PC-3 (cell line): ENCODE data around the gene CDC27. TPM values are rescaled to one million over a fixed set of nuclear protein-coding genes. Genes with fewer than 3 reads are reported as not detected.

ENCODE experiments used
- ATAC-seq: fragments of 200-7000 bp; cut with Tn5 transposase; 2 replicates; pipeline ENCODE4 v1.9.1; 2020; ENCODE audit warnings: mild to moderate bottlenecking, moderate library complexity
- BruUV-seq: library from RNA; stranded (reverse); fragments of 400-500 nt; replicated peaks from 2 replicates; lab custom pipeline; 2021; lab: Mats Ljungman, UMichigan
- CTCF ChIA-PET: fragments of 300-600 bp; sonication (Branson Sonifier 250); formaldehyde crosslinking; loops from one replicate; lab custom pipeline; 2022; ENCODE audit warnings: antibody characterized with exemption; lab: Charles Lee
- POLR2A ChIA-PET: fragments of 300-600 bp; sonication (Branson Sonifier 250); formaldehyde crosslinking; loops from one replicate; lab custom pipeline; 2022; ENCODE audit warnings: antibody characterized with exemption; ENCODE audit not compliant: unreplicated experiment; lab: Charles Lee
- DNase-seq: peaks from one replicate; pipeline ENCODE4 v3.0.0-alpha.2; 2015
- H2AFZ ChIP-seq: fragments of 300-600 bp; sonication (generic); 2 replicates; pipeline ENCODE4 v1.6.0; 2016; ENCODE audit warnings: antibody characterized with exemption, low read length
- H3F3A ChIP-seq: fragments of 300-600 bp; sonication (generic); one replicate; pipeline ENCODE4 v1.6.0; 2017; ENCODE audit warnings: antibody characterized with exemption, low read length, control low read depth, mild to moderate bottlenecking; ENCODE audit not compliant: unreplicated experiment
- H3K27ac ChIP-seq: fragments of 300-600 bp; sonication (generic); 2 replicates; pipeline ENCODE4 v1.5.1; 2016; ENCODE audit warnings: mild to moderate bottlenecking, low read length
- H3K27me3 ChIP-seq: fragments of 300-600 bp; sonication (generic); 2 replicates; pipeline ENCODE4 v1.6.1; 2016; ENCODE audit warnings: low read length, mixed read lengths
- H3K36me3 ChIP-seq: fragments of 300-600 bp; sonication (generic); 2 replicates; pipeline ENCODE4 v1.6.1; 2016; ENCODE audit warnings: low read depth, mixed run types, low read length, mixed read lengths
- H3K4me1 ChIP-seq: fragments of 300-600 bp; sonication (generic); 2 replicates; pipeline ENCODE4 v1.5.1; 2016; ENCODE audit warnings: low read length; ENCODE audit not compliant: insufficient read depth
- H3K4me2 ChIP-seq: fragments of 300-600 bp; sonication (generic); 2 replicates; pipeline ENCODE4 v1.6.0; 2016; ENCODE audit warnings: low read length
- H3K4me3 ChIP-seq: fragments of 300-600 bp; sonication (generic); 2 replicates; pipeline ENCODE4 v1.5.1; 2016; ENCODE audit warnings: mild to moderate bottlenecking, low read length, mixed read lengths
- H3K79me2 ChIP-seq: fragments of 300-600 bp; sonication (generic); 2 replicates; pipeline ENCODE4 v1.6.1; 2017; ENCODE audit warnings: low read length, mixed read lengths
- H3K9ac ChIP-seq: fragments of 300-600 bp; sonication (generic); 2 replicates; pipeline ENCODE4 v1.6.0; 2016; ENCODE audit warnings: mild to moderate bottlenecking, low read length
- H3K9me2 ChIP-seq: fragments of 300-600 bp; sonication (generic); replicated peaks from 2 replicates; pipeline ENCODE4 v1.6.1; 2016; ENCODE audit warnings: mixed run types, low read length, mixed read lengths
- H3K9me3 ChIP-seq: fragments of 300-600 bp; sonication (generic); 2 replicates; pipeline ENCODE4 v1.6.1; 2016; ENCODE audit warnings: low read length, mixed read lengths
- H4K20me1 ChIP-seq: fragments of 300-600 bp; sonication (generic); 2 replicates; pipeline ENCODE4 v1.6.1; 2016; ENCODE audit warnings: low read length, mixed read lengths
- EZH2 ChIP-seq: fragments of 300-600 bp; sonication (generic); IDR thresholded peaks from one replicate; pipeline ENCODE4 v1.6.1; 2017; ENCODE audit warnings: antibody characterized with exemption, mild to moderate bottlenecking, low read length; ENCODE audit not compliant: unreplicated experiment
- EZH2phosphoT487 ChIP-seq: fragments of 300-600 bp; sonication (generic); IDR thresholded peaks from 2 replicates; pipeline ENCODE4 v1.6.1; 2018; ENCODE audit warnings: mild to moderate bottlenecking, antibody characterized with exemption, low read length, borderline replicate concordance
- intact Hi-C: fragments of 100-400 bp; cut with micrococcal nuclease; formaldehyde crosslinking; loops from 2 replicates; pipeline ENCODE4 v1.9.0; 2023
- total RNA-seq: library from RNA; depleted of rRNA; stranded (reverse); fragments of >200 nt; gene quantifications from 2 replicates; pipeline ENCODE4 v1.2.3, GENCODE V29; 2014
- TF ChIP-seq, protein P1 (sequence below): fragments of 300-600 bp; sonication (generic); conservative IDR thresholded peaks from 2 replicates; pipeline ENCODE4 v1.5.1; 2017; ENCODE audit warnings: antibody characterized with exemption, low read depth, mild to moderate bottlenecking, low read length

CDC27 gene
- total RNA-seq, 1 experiment from 2014 or later: 167 TPM

DNA sequence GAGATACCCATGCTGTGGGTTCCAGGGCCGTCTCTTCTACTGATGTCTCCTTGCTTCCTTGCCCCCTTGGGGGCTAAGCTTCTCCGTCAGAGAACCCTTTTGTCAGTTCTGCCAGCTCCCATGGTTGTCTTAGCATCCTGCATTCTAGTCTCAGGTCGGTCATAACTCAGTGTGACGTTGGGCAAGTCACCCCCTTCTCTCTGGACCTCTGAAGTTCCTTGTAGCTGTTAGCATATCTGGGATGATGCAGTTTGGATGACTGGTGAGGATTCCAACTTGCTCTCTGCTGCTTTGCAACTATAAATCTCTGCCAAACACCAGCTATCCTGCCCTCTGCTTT is 11.2 kb upstream of the CDC27 start:
- no peaks in the 10 kb centered on the region for H3K9me2 ChIP-seq
- no peak for ATAC-seq
- no TSS peak for BruUV-seq
- H3K79me2 ChIP-seq: no peaks in the 10 kb centered on the region
- H3K9me3 ChIP-seq: no peaks in the 10 kb centered on the region
- no peak for TF ChIP-seq EZH2phosphoT487
- TF ChIP-seq, protein P1, sequence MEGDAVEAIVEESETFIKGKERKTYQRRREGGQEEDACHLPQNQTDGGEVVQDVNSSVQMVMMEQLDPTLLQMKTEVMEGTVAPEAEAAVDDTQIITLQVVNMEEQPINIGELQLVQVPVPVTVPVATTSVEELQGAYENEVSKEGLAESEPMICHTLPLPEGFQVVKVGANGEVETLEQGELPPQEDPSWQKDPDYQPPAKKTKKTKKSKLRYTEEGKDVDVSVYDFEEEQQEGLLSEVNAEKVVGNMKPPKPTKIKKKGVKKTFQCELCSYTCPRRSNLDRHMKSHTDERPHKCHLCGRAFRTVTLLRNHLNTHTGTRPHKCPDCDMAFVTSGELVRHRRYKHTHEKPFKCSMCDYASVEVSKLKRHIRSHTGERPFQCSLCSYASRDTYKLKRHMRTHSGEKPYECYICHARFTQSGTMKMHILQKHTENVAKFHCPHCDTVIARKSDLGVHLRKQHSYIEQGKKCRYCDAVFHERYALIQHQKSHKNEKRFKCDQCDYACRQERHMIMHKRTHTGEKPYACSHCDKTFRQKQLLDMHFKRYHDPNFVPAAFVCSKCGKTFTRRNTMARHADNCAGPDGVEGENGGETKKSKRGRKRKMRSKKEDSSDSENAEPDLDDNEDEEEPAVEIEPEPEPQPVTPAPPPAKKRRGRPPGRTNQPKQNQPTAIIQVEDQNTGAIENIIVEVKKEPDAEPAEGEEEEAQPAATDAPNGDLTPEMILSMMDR: no peak
- TF ChIP-seq EZH2: no peak
- no peak for DNase-seq
- intact Hi-C loops: no loop called here
- no peaks in the 10 kb centered on the region for H4K20me1 ChIP-seq
- H2AFZ ChIP-seq: no peak overlapping the region
- H3K4me2 ChIP-seq: no peak overlapping the region
- no peak overlapping the region for H3K9ac ChIP-seq
- no peaks in the 10 kb centered on the region for H3K4me1 ChIP-seq
- no peaks in the 10 kb centered on the region for H3K27me3 ChIP-seq
- no peaks in the 10 kb centered on the region for H3K36me3 ChIP-seq
- H3F3A ChIP-seq: no peaks in the 10 kb centered on the region
- CTCF ChIA-PET: no interaction called here
- no peak overlapping the region for H3K4me3 ChIP-seq
- POLR2A ChIA-PET: no interaction called here
- no peak overlapping the region for H3K27ac ChIP-seq

DNA sequence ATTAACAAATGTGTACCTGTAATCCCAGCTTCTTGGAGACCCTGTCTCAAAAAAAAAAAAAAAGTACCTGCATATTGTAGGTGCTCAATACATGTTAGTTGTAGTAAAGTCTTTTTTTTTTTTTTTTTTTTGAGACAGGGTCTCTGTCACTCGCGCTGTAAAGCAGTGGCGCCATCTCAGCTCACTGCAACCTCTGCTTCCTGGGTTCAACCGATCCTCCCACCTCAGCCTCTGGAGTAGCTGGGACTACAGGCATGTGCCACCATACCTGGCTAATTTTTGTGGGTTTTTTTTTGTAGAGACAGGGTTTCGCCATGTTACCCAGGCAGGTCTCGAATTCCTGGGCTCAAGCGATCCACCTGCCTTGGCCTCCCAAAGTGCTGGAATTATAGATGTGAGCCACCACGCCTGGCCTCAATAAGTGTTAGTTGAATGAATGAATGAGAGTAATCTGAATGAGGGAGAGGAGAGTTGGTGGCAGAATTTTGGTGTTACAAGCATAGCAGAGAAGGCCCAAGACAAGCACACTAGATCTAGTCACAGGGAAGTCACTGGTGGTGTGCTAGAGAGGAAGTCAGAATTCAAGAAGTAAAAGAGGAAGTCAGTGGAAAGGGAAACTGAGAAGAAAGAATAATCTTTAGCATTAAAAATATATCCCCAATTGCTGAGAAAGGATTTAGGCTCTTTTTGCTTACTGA is 10.7 kb upstream of the CDC27 start:
- no peak overlapping the region for H2AFZ ChIP-seq
- no peaks in the 10 kb centered on the region for H3K9me3 ChIP-seq
- H3K27me3 ChIP-seq: no peaks in the 10 kb centered on the region
- H4K20me1 ChIP-seq: no peaks in the 10 kb centered on the region
- no peaks in the 10 kb centered on the region for H3K9me2 ChIP-seq
- no peak overlapping the region for H3K4me2 ChIP-seq
- ChIA-PET POLR2A (no interaction called here), CTCF (no interaction called here)
- no peak overlapping the region for H3K4me3 ChIP-seq
- intact Hi-C loops: no loop called here
- TF ChIP-seq, protein P1: no peak
- TF ChIP-seq EZH2: no peak
- TF ChIP-seq EZH2phosphoT487: no peak
- DNase-seq (no peak), ATAC-seq (no peak)
- no peak overlapping the region for H3K27ac ChIP-seq
- no TSS peak for BruUV-seq
- no peaks in the 10 kb centered on the region for H3F3A ChIP-seq
- H3K9ac ChIP-seq: no peak overlapping the region
- no peaks in the 10 kb centered on the region for H3K4me1 ChIP-seq
- no peaks in the 10 kb centered on the region for H3K79me2 ChIP-seq
- no peaks in the 10 kb centered on the region for H3K36me3 ChIP-seq

DNA sequence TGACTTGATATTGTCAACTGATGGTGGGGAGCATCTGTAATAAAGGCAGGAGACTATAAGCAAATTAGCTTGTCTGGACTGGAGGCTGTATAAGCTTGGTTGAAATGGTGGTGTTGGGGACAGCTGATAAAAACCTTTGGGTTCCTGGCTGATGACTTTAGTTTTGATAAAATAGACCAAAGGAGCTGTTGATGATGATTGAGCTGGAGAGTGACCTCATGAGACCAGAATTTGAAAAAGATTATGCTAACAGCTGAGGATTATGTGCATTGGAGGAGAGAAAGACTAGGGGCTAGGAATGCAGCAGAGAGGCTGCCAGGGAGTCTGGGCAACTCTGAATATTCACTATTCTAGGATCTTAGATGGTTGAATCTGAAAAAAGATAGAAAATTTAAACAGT is 8.7 kb upstream of the CDC27 start:
- DNase-seq (no peak), ATAC-seq (no peak)
- H4K20me1 ChIP-seq: no peaks in the 10 kb centered on the region
- no peaks in the 10 kb centered on the region for H3K9me3 ChIP-seq
- BruUV-seq: no TSS peak
- H3K36me3 ChIP-seq: no peaks in the 10 kb centered on the region
- H2AFZ ChIP-seq: no peak overlapping the region
- CTCF ChIA-PET: no interaction called here
- H3K27me3 ChIP-seq: no peaks in the 10 kb centered on the region
- no peak overlapping the region for H3K27ac ChIP-seq
- no peak overlapping the region for H3K9ac ChIP-seq
- H3K9me2 ChIP-seq: no peaks in the 10 kb centered on the region
- H3K4me2 ChIP-seq: no peak overlapping the region
- no peaks in the 10 kb centered on the region for H3F3A ChIP-seq
- H3K4me3 ChIP-seq: no peak overlapping the region
- POLR2A ChIA-PET: no interaction called here
- H3K4me1 ChIP-seq: no peaks in the 10 kb centered on the region
- intact Hi-C loops: no loop called here
- TF ChIP-seq EZH2phosphoT487 (no peak), EZH2 (no peak)
- TF ChIP-seq, protein P1: no peak
- no peaks in the 10 kb centered on the region for H3K79me2 ChIP-seq
